Measurements from ENCODE around the gene SPO11. TPM values are rescaled to one million over a fixed set of nuclear protein-coding genes. Genes with fewer than 3 reads are reported as not detected.

Gene SPO11
- total RNA-seq, 1 donor from 2014 or later, result not detected

GRCh38 chr20:57312138-57312537 is 17.5 kb upstream of the SPO11 start:
- no peaks in the 10 kb centered on the region for H3K36me3 ChIP-seq (ENCODE audit: control insufficient read depth, insufficient read depth, low read length)
- H3K27me3 ChIP-seq (ENCODE audit: control insufficient read depth, insufficient read depth, low read length), result peaks cover 6% of the 10 kb centered on the region
- DNase-seq (ENCODE audit: low read depth), result no peak
- no peak for TF ChIP-seq CTCF (IDR thresholded peaks at IDR 0.05; ENCODE audit: insufficient read depth, low read length, poor library complexity, severe bottlenecking)
- H3K4me3 ChIP-seq (ENCODE audit: low read depth, low read length), result no peak overlapping the region

- Histone ChIP-seq H3K27me3 (ENCODE audit: control insufficient read depth, insufficient read depth, low read length) (peaks cover 6% of the 10 kb centered on the region), H3K36me3 (ENCODE audit: control insufficient read depth, insufficient read depth, low read length) (no peaks in the 10 kb centered on the region), H3K4me3 (ENCODE audit: low read depth, low read length) (no peak overlapping the region)
- DNase-seq (ENCODE audit: low read depth), result no peak
- TF ChIP-seq CTCF (IDR thresholded peaks at IDR 0.05; ENCODE audit: insufficient read depth, low read length, poor library complexity, severe bottlenecking), result no peak
These were observed 16.4 kb upstream of the SPO11 start for GRCh38 chr20:57313230-57313629.

- DNase-seq (ENCODE audit: low read depth), result no peak
- H3K27me3 ChIP-seq (ENCODE audit: control insufficient read depth, insufficient read depth, low read length), result peaks cover 6% of the 10 kb centered on the region
- no peak overlapping the region for H3K4me3 ChIP-seq (ENCODE audit: low read depth, low read length)
- no peak for TF ChIP-seq CTCF (IDR thresholded peaks at IDR 0.05; ENCODE audit: insufficient read depth, low read length, poor library complexity, severe bottlenecking)
- no peaks in the 10 kb centered on the region for H3K36me3 ChIP-seq (ENCODE audit: control insufficient read depth, insufficient read depth, low read length)
These were observed 15.7 kb upstream of the SPO11 start for GRCh38 chr20:57313951-57314350.

- H3K36me3 ChIP-seq (ENCODE audit: control insufficient read depth, insufficient read depth, low read length), result no peaks in the 10 kb centered on the region
- no peak for DNase-seq (ENCODE audit: low read depth)
- no peaks in the 10 kb centered on the region for H3K27me3 ChIP-seq (ENCODE audit: control insufficient read depth, insufficient read depth, low read length)
- no peak overlapping the region for H3K4me3 ChIP-seq (ENCODE audit: low read depth, low read length)
- no peak for TF ChIP-seq CTCF (IDR thresholded peaks at IDR 0.05; ENCODE audit: insufficient read depth, low read length, poor library complexity, severe bottlenecking)
These were observed 14.3 kb upstream of the SPO11 start for GRCh38 chr20:57315083-57315975.

GRCh38 chr20:57315976-57316480 is 13.6 kb upstream of the SPO11 start:
- no peaks in the 10 kb centered on the region for H3K36me3 ChIP-seq (ENCODE audit: control insufficient read depth, insufficient read depth, low read length)
- DNase-seq (ENCODE audit: low read depth), result no peak
- H3K4me3 ChIP-seq (ENCODE audit: low read depth, low read length), result no peak overlapping the region
- H3K27me3 ChIP-seq (ENCODE audit: control insufficient read depth, insufficient read depth, low read length), result no peaks in the 10 kb centered on the region
- no peak for TF ChIP-seq CTCF (IDR thresholded peaks at IDR 0.05; ENCODE audit: insufficient read depth, low read length, poor library complexity, severe bottlenecking)
